Endothelial cell of umbilical vein (primary cell): ENCODE results near the gene WDFY2. TPM values are rescaled to one million over a fixed set of nuclear protein-coding genes. Genes with fewer than 3 reads are reported as not detected.

ENCODE experiments used
- BruUV-seq: library from RNA; stranded (reverse); fragments of 400-500 nt; replicated peaks from 2 replicates; lab custom pipeline; 2021; lab: Mats Ljungman, UMichigan
- CTCF ChIA-PET: fragments of 300-600, 350-600 bp; sonication (Branson Sonifier 250); formaldehyde crosslinking; loops from one replicate; lab custom pipeline; 2021; ENCODE audit warnings: antibody characterized with exemption, inconsistent platforms; lab: Charles Lee
- POLR2A ChIA-PET: fragments of 300-600, 350-600 bp; sonication (Branson Sonifier 250); formaldehyde crosslinking; loops from one replicate; lab custom pipeline; 2021; ENCODE audit warnings: antibody characterized with exemption, inconsistent platforms; lab: Charles Lee
- DNase-seq: peaks from one replicate; pipeline ENCODE4 v3.0.0-alpha.2; 2011; ENCODE audit warnings: low read depth, low spot score
- FAIRE-seq: peaks from 2 replicates; lab custom pipeline; 2011; peaks lifted over from hg19 to GRCh38; lab: Jason Lieb, UNC
- H2AFZ ChIP-seq: 2 replicates; pipeline ENCODE4 v1.6.0; 2012; ENCODE audit warnings: low read depth, low read length, control low read depth, inconsistent platforms
- H3K27ac ChIP-seq: 2 replicates; pipeline ENCODE4 v1.5.1; 2011; ENCODE audit warnings: low read depth, mild to moderate bottlenecking, control low read depth, low read length, moderate library complexity; ENCODE audit not compliant: insufficient read depth
- H3K27me3 ChIP-seq, 2 experiments: 2 replicates each; pipeline versions ENCODE4 v1.6.0 to v1.6.1; 2011; ENCODE audit warnings: low read length in 2 of 2, mixed read lengths in 1 of 2; ENCODE audit not compliant: control insufficient read depth in 2 of 2, insufficient read depth in 2 of 2
- H3K36me3 ChIP-seq, 2 experiments: 2 replicates in 1 of 2; 3 replicates in 1 of 2; pipeline ENCODE4 v1.5.1; 2011; ENCODE audit warnings: low read length in 2 of 2, mild to moderate bottlenecking in 1 of 2, moderate library complexity in 1 of 2; ENCODE audit not compliant: control insufficient read depth in 2 of 2, insufficient read depth in 2 of 2; ENCODE audit errors: extremely low read depth in 1 of 2
- H3K4me1 ChIP-seq: 3 replicates; pipeline ENCODE4 v1.5.1; 2011; ENCODE audit warnings: mild to moderate bottlenecking, low read length; ENCODE audit not compliant: control insufficient read depth, insufficient read depth; ENCODE audit errors: extremely low read depth
- H3K4me2 ChIP-seq: 2 replicates; pipeline ENCODE4 v1.6.1; 2011; ENCODE audit warnings: low read length, control low read depth, mixed read lengths; ENCODE audit not compliant: insufficient read depth
- H3K4me3 ChIP-seq, 3 experiments: fragments of 200-600 bp in 1 of 3; sonication (generic), shearing (Covaris generic) in 1 of 3; replicated peaks in 1 of 3; 2 replicates each; pipeline ENCODE4 v1.5.1; 2011 to 2016; ENCODE audit warnings: control low read depth in 3 of 3, low read length in 3 of 3, mild to moderate bottlenecking in 2 of 3, inconsistent platforms in 1 of 3, low read depth in 1 of 3, moderate library complexity in 1 of 3; ENCODE audit not compliant: insufficient read depth in 1 of 3
- H3K79me2 ChIP-seq: 2 replicates; pipeline ENCODE4 v1.6.0; 2012; ENCODE audit warnings: low read length, inconsistent platforms; ENCODE audit not compliant: control insufficient read depth, insufficient read depth
- H3K9ac ChIP-seq: replicated peaks from 2 replicates; pipeline ENCODE3; 2011; ENCODE audit warnings: low read length, control low read depth; ENCODE audit not compliant: insufficient read depth; ENCODE audit errors: extremely low read depth
- H3K9me1 ChIP-seq: replicated peaks from 3 replicates; pipeline ENCODE4 v1.6.0; 2011; ENCODE audit warnings: mild to moderate bottlenecking, low read length; ENCODE audit not compliant: control insufficient read depth, insufficient read depth; ENCODE audit errors: extremely low read depth
- H3K9me3 ChIP-seq: replicated peaks from 2 replicates; pipeline ENCODE4 v1.5.1; 2012; ENCODE audit warnings: low read length, inconsistent platforms; ENCODE audit not compliant: control insufficient read depth, insufficient read depth
- H4K20me1 ChIP-seq: replicated peaks from 2 replicates; pipeline ENCODE3; 2011; ENCODE audit warnings: mild to moderate bottlenecking, low read length; ENCODE audit not compliant: control insufficient read depth, insufficient read depth; ENCODE audit errors: extremely low read depth
- CTCF ChIP-seq, 2 donors: IDR thresholded peaks; 1 replicate in 1 of 2; 2 replicates in 1 of 2; pipeline ENCODE4 v1.5.1; 2011; ENCODE audit warnings: low read length in 2 of 2, mild to moderate bottlenecking in 2 of 2, moderate library complexity in 2 of 2, control low read depth in 1 of 2, inconsistent platforms in 1 of 2, low read depth in 1 of 2; ENCODE audit not compliant: insufficient read depth in 1 of 2; ENCODE audit errors: extremely low read depth in 1 of 2
- EZH2 ChIP-seq: IDR thresholded peaks from 2 replicates; pipeline ENCODE4 v1.6.1; 2012; ENCODE audit warnings: borderline replicate concordance, low read depth, mild to moderate bottlenecking, moderate library complexity, low read length, inconsistent platforms; ENCODE audit not compliant: severe bottlenecking
- FOS ChIP-seq: IDR thresholded peaks from 2 replicates; pipeline ENCODE4 v1.6.1; 2011; ENCODE audit warnings: mild to moderate bottlenecking, low read length, moderate library complexity, borderline replicate concordance; ENCODE audit not compliant: insufficient read depth
- GATA2 ChIP-seq: IDR thresholded peaks from 2 replicates; pipeline ENCODE4 v1.7.0; 2011; ENCODE audit warnings: low read depth, mild to moderate bottlenecking, moderate library complexity, mixed read lengths, low read length; ENCODE audit not compliant: insufficient read length, insufficient read depth
- JUN ChIP-seq: IDR thresholded peaks from 2 replicates; pipeline ENCODE4 v1.6.1; 2011; ENCODE audit warnings: borderline replicate concordance, low read depth; ENCODE audit not compliant: insufficient read length, insufficient read depth
- MAX ChIP-seq: IDR thresholded peaks from 2 replicates; pipeline ENCODE4 v1.6.1; 2011; ENCODE audit not compliant: insufficient read depth, insufficient read length
- MYC ChIP-seq: IDR thresholded peaks from one replicate; pipeline ENCODE4 v1.6.1; 2011; ENCODE audit warnings: mild to moderate bottlenecking, low read depth, low read length
- POLR2A ChIP-seq: IDR thresholded peaks from 2 replicates; pipeline ENCODE4 v1.6.1; 2012; ENCODE audit warnings: low read depth, mild to moderate bottlenecking, control low read depth, low read length
- POLR2AphosphoS5 ChIP-seq: IDR thresholded peaks from 2 replicates; pipeline ENCODE4 v1.6.1; 2012; ENCODE audit warnings: low read depth, mild to moderate bottlenecking, control low read depth, low read length, moderate library complexity; ENCODE audit not compliant: insufficient read depth
- dilution Hi-C: fragments of 300-500 bp; cut with MboI; formaldehyde crosslinking; loops from one replicate; pipeline ENCODE4 v1.15.0; 2019; ENCODE audit warnings: low sequenced_read_pairs; ENCODE audit not compliant: extremely low pct_ligation_motif_present
- intact Hi-C: fragments of 100-400 bp; cut with micrococcal nuclease; formaldehyde crosslinking; loops from one replicate; pipeline ENCODE4 v1.10.0; 2022
- polyA plus RNA-seq, 4 experiments: library from polyadenylated mRNA; depleted of rRNA in 3 of 4; stranded (reverse) in 3 of 4; unstranded in 1 of 4; fragments of >200 nt; gene quantifications; 2 replicates each; pipeline versions ENCODE4 v1.2.1 to v1.2.3, GENCODE V29; 2011 to 2012; ENCODE audit warnings: missing spikeins in 1 of 4
- total RNA-seq: library from RNA; stranded (reverse); gene quantifications from 2 replicates; pipeline ENCODE4 v1.2.3, GENCODE V29; 2021

WDFY2 gene
- total and polyA plus RNA-seq, 2 donors (not counting 3 experiments of a cell fraction or from before 2014, with no cell fraction given), result 2.1 to 5.5 TPM

GRCh38 chr13:51564252-51564651 lies 20.0 kb upstream of the WDFY2 start:
- no peak for TF ChIP-seq JUN
- no peak for TF ChIP-seq MYC
- no peak for TF ChIP-seq POLR2AphosphoS5
- no peak for TF ChIP-seq GATA2
- TF ChIP-seq CTCF (IDR thresholded peaks at IDR 0.05; ENCODE audit: extremely low read depth in 1 of 2, insufficient read depth in 1 of 2, low read depth in 1 of 2, low read length in 2 of 2), result no peak
- no peak for TF ChIP-seq POLR2A
- no peak for TF ChIP-seq MAX
- no peak for TF ChIP-seq FOS
- TF ChIP-seq EZH2, result no peak
- no peak overlapping the region for H3K27ac ChIP-seq
- H3K4me1 ChIP-seq, result no peaks in the 10 kb centered on the region
- no peak for FAIRE-seq
- intact Hi-C loops, result no loop called here
- H3K9ac ChIP-seq, result no peak overlapping the region
- DNase-seq, result no peak
- CTCF ChIA-PET, result no interaction called here
- dilution Hi-C loops, result no loop called here
- no peaks in the 10 kb centered on the region for H3K9me3 ChIP-seq
- H3K36me3 ChIP-seq, result no peaks in the 10 kb centered on the region
- H2AFZ ChIP-seq, result no peak overlapping the region
- H3K9me1 ChIP-seq, result no peaks in the 10 kb centered on the region
- H3K4me3 ChIP-seq, result no peak overlapping the region
- BruUV-seq, result no TSS peak
- POLR2A ChIA-PET, result no interaction called here
- H3K79me2 ChIP-seq, result no peaks in the 10 kb centered on the region
- no peaks in the 10 kb centered on the region for H3K27me3 ChIP-seq
- no peak overlapping the region for H3K4me2 ChIP-seq
- H4K20me1 ChIP-seq, result no peaks in the 10 kb centered on the region
